Measurements from ENCODE around the gene RASSF6.

DNA sequence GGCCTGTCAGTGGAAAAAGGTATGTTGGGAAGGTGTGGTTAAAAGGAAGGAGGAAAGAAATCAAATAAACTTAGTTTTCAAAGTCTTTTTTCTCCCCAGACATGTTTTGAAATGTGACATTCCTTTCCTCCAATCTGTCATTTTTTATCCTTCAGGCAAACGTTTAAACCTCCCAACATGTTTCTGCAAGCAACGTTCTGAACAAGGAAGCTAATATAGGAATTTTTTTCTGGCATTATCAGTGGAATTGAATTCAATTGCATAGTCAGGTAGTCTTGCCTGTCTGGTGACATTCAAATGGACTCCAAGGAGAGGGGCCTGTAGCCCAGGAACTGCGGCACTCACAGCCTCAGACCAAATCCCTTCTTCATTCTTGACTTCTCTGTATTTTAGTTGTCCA lies 30.0 kb upstream of the RASSF6 start:
- TF ChIP-seq CTCF (IDR thresholded peaks at IDR 0.05) (no peak), POLR2AphosphoS5 (IDR thresholded peaks at IDR 0.05) (no peak), POLR2A (IDR thresholded peaks at IDR 0.05) (no peak)
